Activated CD4-positive, alpha-beta memory T cell treated with anti-CD3 and anti-CD28 coated beads for 36 hours (primary cell): ENCODE data around the gene RAC2. TPM values are rescaled to one million over a fixed set of nuclear protein-coding genes. Genes with fewer than 3 reads are reported as not detected.
A peak's percentile ranks its signal among the peaks of the same experiment; 100 is the strongest.

Source experiments
- CTCF ChIA-PET: fragments of 350-600 bp; sonication (Branson Sonifier 250); formaldehyde crosslinking; loops from one replicate; lab custom pipeline; 2021; ENCODE audit warnings: antibody characterized with exemption, inconsistent platforms; lab: Charles Lee
- POLR2A ChIA-PET: fragments of 350-600 bp; sonication (Branson Sonifier 250); formaldehyde crosslinking; loops from one replicate; lab custom pipeline; 2021; ENCODE audit warnings: antibody characterized with exemption; lab: Charles Lee
- DNase-seq: peaks from one replicate; pipeline ENCODE4 v3.0.0-alpha.2; 2020
- H3K27ac Mint-ChIP-seq: one replicate; pipeline ENCODE4 v1.8.0; 2021; ENCODE audit warnings: mixed read lengths
- H3K27me3 Mint-ChIP-seq: one replicate; pipeline ENCODE4 v1.8.0; 2021; ENCODE audit warnings: mixed read lengths
- H3K36me3 Mint-ChIP-seq: one replicate; pipeline ENCODE4 v1.8.0; 2021; ENCODE audit warnings: mixed read lengths
- H3K4me1 Mint-ChIP-seq: one replicate; pipeline ENCODE4 v1.8.0; 2021; ENCODE audit warnings: low read depth, mixed read lengths
- H3K4me3 Mint-ChIP-seq: one replicate; pipeline ENCODE4 v1.8.0; 2021; ENCODE audit warnings: mild to moderate bottlenecking, mixed read lengths
- H3K9me3 Mint-ChIP-seq: one replicate; pipeline ENCODE4 v1.8.0; 2021; ENCODE audit warnings: mixed read lengths
- intact Hi-C: fragments of 100-400 bp; cut with micrococcal nuclease; formaldehyde crosslinking; loops from one replicate; pipeline ENCODE4 v1.15.1; 2023
- total RNA-seq, 2 experiments: library from RNA; stranded (reverse); gene quantifications; one replicate each; pipeline ENCODE4 v1.2.3, GENCODE V29; 2021

The RAC2 gene
- total RNA-seq, 2 experiments from 2014 or later, result 714 to 727 TPM

GRCh38 chr22:37192204-37192603, 51.9 kb downstream of the RAC2 start:
- no peak for DNase-seq
- intact Hi-C loops, result loop anchor here (10.0 kb wide), 1 partner anchor 337 kb away; no protein-coding TSS in a partner anchor
- CTCF ChIA-PET, result interaction anchor here (3.4 kb wide), 1 partner anchor 26 kb away, joined by 14 read pairs; no protein-coding TSS in a partner anchor
- Mint-ChIP-seq H3K27me3 (no peaks in the 10 kb centered on the region), H3K27ac (no peak overlapping the region), H3K4me3 (no peak overlapping the region), H3K36me3 (peaks cover 11% of the 10 kb centered on the region), H3K9me3 (peaks cover 5% of the 10 kb centered on the region), H3K4me1 (peaks cover 51% of the 10 kb centered on the region)
- POLR2A ChIA-PET, result interaction anchor here (1.2 to 1.8 kb wide), 2 partner anchors 44 to 70 kb away, joined by 3 to 6 read pairs; no protein-coding TSS in a partner anchor

DNA sequence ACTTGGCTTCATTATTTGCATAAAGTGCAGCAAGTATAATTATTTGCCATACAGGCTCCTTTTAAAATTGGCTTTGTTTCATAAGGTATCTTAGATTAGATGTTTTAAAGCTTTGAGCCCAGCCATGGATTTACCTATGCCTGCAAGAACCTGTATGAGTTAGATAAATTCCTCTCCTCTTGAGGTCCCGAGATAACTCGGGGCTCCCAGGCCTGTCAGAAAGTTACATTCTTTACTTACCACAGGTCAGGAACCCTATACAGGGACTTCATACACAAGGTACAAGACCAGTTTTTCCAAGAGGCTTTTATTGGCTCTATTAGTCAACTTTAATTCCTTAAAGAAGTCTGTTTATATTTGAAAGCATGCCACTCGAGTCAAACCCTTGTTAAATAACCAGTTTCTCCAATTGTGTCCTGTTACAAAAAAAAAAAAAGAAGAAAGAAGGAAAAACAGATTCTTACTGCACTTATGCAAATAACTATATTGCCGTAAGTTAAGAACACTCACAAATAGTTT, 53.7 kb downstream of the RAC2 start:
- no peak for DNase-seq
- CTCF ChIA-PET, result interaction anchor here (1.1 to 1.9 kb wide), 3 partner anchors 10 to 27 kb away, joined by 4 to 8 read pairs (median 5); no protein-coding TSS in a partner anchor
- Mint-ChIP-seq H3K4me3 (no peak overlapping the region), H3K27me3 (no peaks in the 10 kb centered on the region), H3K4me1 (peaks cover 53% of the 10 kb centered on the region), H3K36me3 (peaks cover 11% of the 10 kb centered on the region), H3K27ac (no peak overlapping the region), H3K9me3 (peaks cover 5% of the 10 kb centered on the region)
- POLR2A ChIA-PET, result no interaction called here
- intact Hi-C loops, result loop anchor here (10.0 kb wide), 1 partner anchor 336 kb away; no protein-coding TSS in a partner anchor

DNA sequence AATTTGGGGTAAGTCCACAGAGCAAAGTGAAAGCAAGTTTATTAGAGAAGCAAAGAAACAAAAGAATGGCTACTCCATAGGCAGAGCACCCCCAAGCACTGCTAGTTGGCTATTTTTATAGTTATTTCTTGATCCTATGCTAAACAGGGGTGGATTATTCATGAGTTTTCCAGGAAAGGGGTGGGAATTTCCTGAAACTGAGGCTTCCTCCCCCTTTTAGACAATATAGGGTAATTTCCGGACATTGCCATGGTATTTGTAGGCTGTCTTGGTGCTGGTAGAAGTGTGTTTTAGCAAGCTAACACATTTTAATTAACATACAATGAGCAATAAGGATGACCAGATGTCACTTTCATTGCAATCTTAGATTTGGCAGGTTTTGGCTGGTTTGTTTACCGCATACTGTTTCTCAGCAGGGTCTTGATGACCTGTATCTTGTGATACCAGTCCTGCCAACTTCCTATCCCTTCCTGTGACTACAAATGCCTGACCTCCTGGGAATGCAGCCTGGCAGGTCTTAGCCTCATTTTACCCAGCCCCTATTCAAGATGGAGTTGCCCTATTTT, 55.1 kb downstream of the RAC2 start:
- intact Hi-C loops, result no loop called here
- H3K4me3 Mint-ChIP-seq, result no peak overlapping the region
- H3K36me3 Mint-ChIP-seq, result peaks cover 11% of the 10 kb centered on the region
- ChIA-PET CTCF (interaction anchor here (0.5 to 1.9 kb wide), 2 partner anchors 22 to 418 kb away, joined by 3 to 8 read pairs; no protein-coding TSS in a partner anchor), POLR2A (no interaction called here)
- no peak for DNase-seq
- H3K27ac Mint-ChIP-seq, result no peak overlapping the region
- no peaks in the 10 kb centered on the region for H3K27me3 Mint-ChIP-seq
- peaks cover 5% of the 10 kb centered on the region for H3K9me3 Mint-ChIP-seq
- peaks cover 46% of the 10 kb centered on the region for H3K4me1 Mint-ChIP-seq

- ChIA-PET POLR2A (no interaction called here), CTCF (interaction anchor here (0.5 to 1.1 kb wide), 4 partner anchors 11 to 702 kb away, joined by 3 to 4 read pairs (median 4); no protein-coding TSS in a partner anchor)
- Mint-ChIP-seq H3K27ac (no peak within 1 kb of the TSS), H3K4me3 (no peak within 1 kb of the TSS), H3K36me3 (peaks cover 11% of the 10 kb centered on the region), H3K27me3 (no peaks in the 10 kb centered on the region), H3K4me1 (peaks cover 42% of the 10 kb centered on the region), H3K9me3 (peaks cover 5% of the 10 kb centered on the region)
- intact Hi-C loops, result no loop called here
- no peak for DNase-seq
Measured at GRCh38 chr22:37187891-37188761, 55.9 kb downstream of the RAC2 start, which contains the start of gene C1QTNF6. Gene C1QTNF6, minus strand, starts transcription at chr22:37188247. Its CDS starts 34 bp downstream, at chr22:37188213.

GRCh38 chr22:37187552-37187890, 56.5 kb downstream of the RAC2 start:
- intact Hi-C loops, result no loop called here
- Mint-ChIP-seq H3K36me3 (peaks cover 8% of the 10 kb centered on the region), H3K27me3 (no peaks in the 10 kb centered on the region), H3K4me3 (no peak overlapping the region), H3K27ac (no peak overlapping the region), H3K4me1 (peaks cover 39% of the 10 kb centered on the region), H3K9me3 (no peaks in the 10 kb centered on the region)
- ChIA-PET POLR2A (no interaction called here), CTCF (interaction anchor here (0.7 to 1.5 kb wide), 4 partner anchors 12 to 701 kb away, joined by 3 to 7 read pairs (median 4); no protein-coding TSS in a partner anchor)
- DNase-seq, result no peak

DNA sequence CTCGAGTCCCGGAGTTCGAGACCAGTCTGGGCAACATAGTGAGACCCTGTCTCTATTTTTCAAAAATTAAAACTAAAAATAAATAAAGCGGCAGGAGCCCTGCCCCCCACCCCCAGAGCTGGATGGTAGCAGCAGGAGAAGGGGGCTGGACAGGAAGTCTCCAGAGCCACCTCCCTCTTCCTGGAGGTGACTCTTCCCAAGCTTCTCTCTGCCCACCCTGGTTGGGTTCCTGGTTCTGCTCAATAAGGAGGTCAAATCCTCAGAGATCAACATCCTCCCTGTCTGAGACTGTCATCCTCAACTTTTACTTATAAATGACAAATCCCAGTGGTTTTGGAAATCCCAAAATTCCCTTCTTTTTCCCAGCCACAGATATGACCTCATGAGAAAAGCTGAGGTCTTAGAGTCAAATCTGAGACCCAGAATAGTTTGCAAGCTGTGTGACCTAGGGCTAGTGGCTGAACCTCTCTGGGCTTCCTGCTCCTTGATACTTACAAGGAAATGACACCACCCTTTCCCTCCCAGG, 57.0 kb downstream of the RAC2 start:
- H3K27ac Mint-ChIP-seq, result no peak overlapping the region
- CTCF ChIA-PET, result interaction anchor here (0.8 to 1.5 kb wide), 4 partner anchors 10 to 701 kb away, joined by 3 to 7 read pairs (median 4); no protein-coding TSS in a partner anchor
- peaks cover 8% of the 10 kb centered on the region for H3K36me3 Mint-ChIP-seq
- no peak overlapping the region for H3K4me3 Mint-ChIP-seq
- no peaks in the 10 kb centered on the region for H3K27me3 Mint-ChIP-seq
- H3K4me1 Mint-ChIP-seq, result peaks cover 39% of the 10 kb centered on the region
- no peak for DNase-seq
- intact Hi-C loops, result no loop called here
- POLR2A ChIA-PET, result no interaction called here
- no peaks in the 10 kb centered on the region for H3K9me3 Mint-ChIP-seq

- intact Hi-C loops, result no loop called here
Measured at GRCh38 chr22:37186228-37186996, 57.7 kb downstream of the RAC2 start.

DNA sequence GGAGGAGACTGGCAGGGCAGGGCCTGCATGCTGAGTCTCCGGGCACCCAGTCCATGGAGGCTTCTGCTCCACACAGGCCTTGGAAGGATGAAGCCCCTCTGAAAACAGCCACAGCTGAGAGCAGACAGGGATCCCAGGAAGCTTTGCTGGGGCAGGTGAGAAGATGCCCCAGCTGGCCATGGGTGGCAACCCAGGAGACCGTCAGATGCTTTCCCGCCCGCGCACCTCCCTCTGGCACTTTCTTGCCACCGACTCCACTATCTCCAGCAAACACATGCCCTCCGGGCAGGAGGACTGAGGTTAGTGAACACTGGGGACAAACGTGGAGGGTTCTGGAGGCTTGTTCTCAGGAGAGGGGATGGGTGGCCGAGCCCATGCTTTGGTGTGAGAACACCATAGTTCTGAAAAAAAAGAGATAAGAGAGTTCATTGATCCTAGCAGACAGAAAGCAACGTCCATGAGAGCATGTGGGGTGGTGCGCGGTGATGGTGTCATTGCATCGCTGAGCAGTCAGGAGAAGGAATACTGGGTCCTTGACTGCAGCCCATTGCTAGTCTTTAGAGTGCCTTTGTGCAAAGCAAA, 58.3 kb downstream of the RAC2 start:
- POLR2A ChIA-PET, result no interaction called here
- H3K4me1 Mint-ChIP-seq, result peaks cover 39% of the 10 kb centered on the region
- H3K27me3 Mint-ChIP-seq, result no peaks in the 10 kb centered on the region
- H3K36me3 Mint-ChIP-seq, result peaks cover 8% of the 10 kb centered on the region
- H3K4me3 Mint-ChIP-seq, result no peak overlapping the region
- DNase-seq, result no peak
- H3K9me3 Mint-ChIP-seq, result no peaks in the 10 kb centered on the region
- CTCF ChIA-PET, result interaction anchor here (1.2 to 1.5 kb wide), 2 partner anchors 12 to 14 kb away, joined by 3 to 7 read pairs; no protein-coding TSS in a partner anchor
- H3K27ac Mint-ChIP-seq, result no peak overlapping the region
- intact Hi-C loops, result no loop called here

More at GRCh38 chr22:37186228-37186996, 57.7 kb downstream of the RAC2 start:
- peak; percentile 44 for DNase-seq
- CTCF ChIA-PET, result interaction anchor here (1.2 to 1.5 kb wide), 2 partner anchors 11 to 13 kb away, joined by 3 to 7 read pairs; no protein-coding TSS in a partner anchor
- Mint-ChIP-seq H3K36me3 (peaks cover 8% of the 10 kb centered on the region), H3K4me1 (peaks cover 39% of the 10 kb centered on the region), H3K27me3 (no peaks in the 10 kb centered on the region), H3K27ac (peak overlapping the region; percentile 69), H3K9me3 (no peaks in the 10 kb centered on the region), H3K4me3 (peak overlapping the region; percentile 35)
- POLR2A ChIA-PET, result no interaction called here

DNA sequence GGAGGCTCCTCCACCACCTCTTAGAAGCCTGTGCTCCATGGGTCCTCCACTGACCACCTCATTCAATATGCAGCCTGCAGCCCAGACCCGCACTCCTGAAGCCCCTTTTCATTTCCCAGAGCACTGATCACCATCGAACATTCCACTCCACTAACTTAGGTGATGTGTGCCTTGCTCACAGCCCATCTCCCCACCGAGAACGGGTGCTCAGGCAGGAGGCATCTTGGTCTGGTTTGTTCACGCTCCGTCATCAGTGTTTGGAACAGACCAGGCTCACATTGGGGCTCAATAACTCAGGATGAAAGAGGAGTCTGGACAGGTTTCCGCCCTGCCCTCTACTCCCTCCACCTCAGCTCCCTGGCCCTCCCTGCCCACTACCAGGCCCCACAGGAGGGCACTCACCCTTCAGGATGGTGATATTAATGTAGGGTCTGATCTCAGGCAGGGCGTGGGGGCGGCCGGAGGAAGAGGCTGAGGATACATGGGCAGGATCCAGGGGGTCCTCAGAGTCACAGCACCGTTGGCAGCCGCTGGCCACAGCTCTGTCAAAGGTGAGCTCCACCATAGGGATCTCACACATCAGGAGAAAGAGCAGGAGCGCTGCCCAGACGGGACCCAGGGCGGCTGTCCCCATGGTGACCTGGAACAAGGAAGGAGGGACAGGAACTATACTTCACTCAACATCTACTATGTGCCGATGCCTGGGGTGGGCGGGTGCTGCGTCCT, 59.1 kb downstream of the RAC2 start:
- intact Hi-C loops, result no loop called here
- H3K27me3 Mint-ChIP-seq, result no peaks in the 10 kb centered on the region
- H3K4me1 Mint-ChIP-seq, result peaks cover 39% of the 10 kb centered on the region
- no peaks in the 10 kb centered on the region for H3K9me3 Mint-ChIP-seq
- no peak overlapping the region for H3K27ac Mint-ChIP-seq
- POLR2A ChIA-PET, result no interaction called here
- no peak for DNase-seq
- CTCF ChIA-PET, result no interaction called here
- no peak overlapping the region for H3K4me3 Mint-ChIP-seq
- peaks cover 3% of the 10 kb centered on the region for H3K36me3 Mint-ChIP-seq

- H3K27ac Mint-ChIP-seq, result no peak overlapping the region
- ChIA-PET POLR2A (no interaction called here), CTCF (interaction anchor here (1.0 kb wide), 1 partner anchor 18 kb away, joined by 5 read pairs; no protein-coding TSS in a partner anchor)
- no peaks in the 10 kb centered on the region for H3K27me3 Mint-ChIP-seq
- no peaks in the 10 kb centered on the region for H3K9me3 Mint-ChIP-seq
- H3K36me3 Mint-ChIP-seq, result no peaks in the 10 kb centered on the region
- H3K4me3 Mint-ChIP-seq, result no peak overlapping the region
- intact Hi-C loops, result no loop called here
- DNase-seq, result no peak
- H3K4me1 Mint-ChIP-seq, result peaks cover 37% of the 10 kb centered on the region
Measured at GRCh38 chr22:37184380-37184755, 59.7 kb downstream of the RAC2 start.
